Glutamatergic neuron (in vitro differentiated cells): Measurements from ENCODE around the gene PYGB. TPM values are rescaled to one million over a fixed set of nuclear protein-coding genes. Genes with fewer than 3 reads are reported as not detected.

Experiments used
- DNase-seq: peaks from one replicate; pipeline ENCODE4 v3.0.0; 2022
- H3K27ac Mint-ChIP-seq: one replicate; pipeline ENCODE4 v1.8.0; 2020; ENCODE audit warnings: mild to moderate bottlenecking, mixed read lengths, inconsistent platforms; ENCODE audit not compliant: unreplicated experiment
- H3K27me3 Mint-ChIP-seq: one replicate; pipeline ENCODE4 v1.8.0; 2020; ENCODE audit warnings: mild to moderate bottlenecking, moderate library complexity, mixed read lengths, inconsistent platforms; ENCODE audit not compliant: unreplicated experiment
- H3K36me3 Mint-ChIP-seq: one replicate; pipeline ENCODE4 v1.8.0; 2020; ENCODE audit warnings: mild to moderate bottlenecking, mixed read lengths, inconsistent platforms; ENCODE audit not compliant: unreplicated experiment
- H3K4me1 Mint-ChIP-seq: one replicate; pipeline ENCODE4 v1.8.0; 2020; ENCODE audit warnings: mild to moderate bottlenecking, low read depth, mixed read lengths, inconsistent platforms; ENCODE audit not compliant: unreplicated experiment
- H3K4me3 Mint-ChIP-seq: one replicate; pipeline ENCODE4 v1.8.0; 2020; ENCODE audit warnings: mild to moderate bottlenecking, mixed read lengths, inconsistent platforms; ENCODE audit not compliant: unreplicated experiment
- H3K9me3 Mint-ChIP-seq: one replicate; pipeline ENCODE4 v1.8.0; 2020; ENCODE audit warnings: mild to moderate bottlenecking, moderate library complexity, mixed read lengths, inconsistent platforms; ENCODE audit not compliant: unreplicated experiment
- CTCF ChIP-seq: fragments of 200-600 bp; sonication (generic); IDR thresholded peaks from one replicate; pipeline ENCODE4 v1.5.0; 2021; ENCODE audit not compliant: partially characterized antibody, unreplicated experiment
- total RNA-seq: library from RNA; stranded (reverse); fragmentation: NEBNext Ultra II Directional; extraction: Animal tissue kit (Norgen Biotek cat#: 25700); gene quantifications from one replicate; pipeline ENCODE4 v1.2.1, GENCODE V29; 2021; ENCODE audit not compliant: unreplicated experiment

The PYGB gene
- total RNA-seq, 1 donor from 2014 or later, result 295 TPM

GRCh38 chr20:25251019-25251418 lies 3.1 kb downstream of the PYGB start:
- peaks cover 25% of the 10 kb centered on the region for H3K9me3 Mint-ChIP-seq
- H3K4me1 Mint-ChIP-seq, result peaks cover 50% of the 10 kb centered on the region
- H3K27ac Mint-ChIP-seq, result peak overlapping the region; percentile 60
- H3K27me3 Mint-ChIP-seq, result peaks cover 15% of the 10 kb centered on the region
- no peaks in the 10 kb centered on the region for H3K36me3 Mint-ChIP-seq
- no peak for TF ChIP-seq CTCF
- peak overlapping the region; percentile 94 for H3K4me3 Mint-ChIP-seq
- DNase-seq, result no peak

- DNase-seq, result no peak
- Mint-ChIP-seq H3K9me3 (peaks cover 23% of the 10 kb centered on the region), H3K36me3 (no peaks in the 10 kb centered on the region), H3K27ac (peak overlapping the region; percentile 60), H3K27me3 (peaks cover 13% of the 10 kb centered on the region), H3K4me3 (peak overlapping the region; percentile 94), H3K4me1 (peaks cover 47% of the 10 kb centered on the region)
- no peak for TF ChIP-seq CTCF
Measured at GRCh38 chr20:25251558-25251957, 3.7 kb downstream of the PYGB start.

GRCh38 chr20:25252230-25252651 lies 4.4 kb downstream of the PYGB start:
- H3K27me3 Mint-ChIP-seq, result peaks cover 9% of the 10 kb centered on the region
- H3K36me3 Mint-ChIP-seq, result no peaks in the 10 kb centered on the region
- no peak for DNase-seq
- H3K4me3 Mint-ChIP-seq, result peak overlapping the region; percentile 94
- TF ChIP-seq CTCF, result no peak
- H3K27ac Mint-ChIP-seq, result peak overlapping the region; percentile 60
- peaks cover 46% of the 10 kb centered on the region for H3K4me1 Mint-ChIP-seq
- H3K9me3 Mint-ChIP-seq, result peaks cover 17% of the 10 kb centered on the region

GRCh38 chr20:25252686-25253421 lies 5.0 kb downstream of the PYGB start:
- H3K27ac Mint-ChIP-seq, result peak overlapping the region; percentile 60
- peaks cover 9% of the 10 kb centered on the region for H3K27me3 Mint-ChIP-seq
- peak overlapping the region; percentile 94 for H3K4me3 Mint-ChIP-seq
- no peak for DNase-seq
- no peak for TF ChIP-seq CTCF
- peaks cover 14% of the 10 kb centered on the region for H3K9me3 Mint-ChIP-seq
- no peaks in the 10 kb centered on the region for H3K36me3 Mint-ChIP-seq
- peaks cover 46% of the 10 kb centered on the region for H3K4me1 Mint-ChIP-seq

GRCh38 chr20:25253606-25254275 lies 5.9 kb downstream of the PYGB start:
- no peak for TF ChIP-seq CTCF
- DNase-seq, result no peak
- no peak overlapping the region for H3K27ac Mint-ChIP-seq
- H3K4me3 Mint-ChIP-seq, result peak overlapping the region; percentile 75
- H3K4me1 Mint-ChIP-seq, result peaks cover 46% of the 10 kb centered on the region
- peaks cover 12% of the 10 kb centered on the region for H3K9me3 Mint-ChIP-seq
- peaks cover under 1% of the 10 kb centered on the region for H3K36me3 Mint-ChIP-seq
- peaks cover 7% of the 10 kb centered on the region for H3K27me3 Mint-ChIP-seq
